K562 (cell line): Measurements from ENCODE around the gene TUBA3C. TPM values are rescaled to one million over a fixed set of nuclear protein-coding genes. Genes with fewer than 3 reads are reported as not detected.

Experiments used
- ATAC-seq: fragments of 200-7000 bp; cut with Tn5 transposase; 3 replicates; pipeline ENCODE4 v1.9.1; 2020; ENCODE audit warnings: moderate library complexity
- BruUV-seq: library from RNA; stranded (reverse); fragments of 400-500 nt; replicated peaks from 2 replicates; lab custom pipeline; 2021; lab: Mats Ljungman, UMichigan
- CTCF ChIA-PET: fragments of 300-600 bp; formaldehyde crosslinking; extraction: SDS; loops from one replicate; lab custom pipeline; 2021; ENCODE audit warnings: low intra/inter-chr PET ratio; lab: Yijun Ruan, JAX
- POLR2A ChIA-PET: fragments of 300-600, 350-650 bp; sonication (Branson Sonifier 250); formaldehyde crosslinking; extraction: SDS; loops from one replicate; lab custom pipeline; 2021; ENCODE audit warnings: antibody characterized with exemption, inconsistent platforms; lab: Yijun Ruan, JAX
- DNase-seq, 4 experiments: peaks; one replicate each; pipeline versions ENCODE4 v3.0.0 to v3.0.0-alpha.2; 2011 to 2018; ENCODE audit warnings: low spot score in 3 of 4, mixed read lengths in 3 of 4; ENCODE audit errors: extremely low read depth in 1 of 4
- FAIRE-seq: peaks from 2 replicates; lab custom pipeline; 2011; peaks lifted over from hg19 to GRCh38; lab: Jason Lieb, UNC
- H2AFZ ChIP-seq: 2 replicates; pipeline ENCODE4 v1.6.0; 2011; ENCODE audit warnings: low read depth, low read length, control low read depth, inconsistent platforms
- H3K27ac ChIP-seq: fragments of 200-600 bp; 3 replicates; pipeline ENCODE4 v1.8.0; 2011; ENCODE audit warnings: low read depth, mild to moderate bottlenecking, control low read depth, inconsistent platforms, low read length, moderate library complexity, mixed read lengths; ENCODE audit errors: extremely low read depth
- H3K27me3 ChIP-seq, 2 experiments: fragments of 300-600 bp in 1 of 2; 2 replicates in 1 of 2; 3 replicates in 1 of 2; pipeline versions ENCODE4 v1.6.0 to v1.8.0; 2011; ENCODE audit warnings: inconsistent platforms in 2 of 2, low read length in 2 of 2, mild to moderate bottlenecking in 1 of 2, mixed read lengths in 1 of 2, moderate library complexity in 1 of 2; ENCODE audit not compliant: control insufficient read depth in 2 of 2, insufficient read depth in 2 of 2
- H3K36me3 ChIP-seq: fragments of 300-600 bp; 3 replicates; pipeline ENCODE4 v1.8.0; 2011; ENCODE audit warnings: mild to moderate bottlenecking, low read length, inconsistent platforms; ENCODE audit not compliant: control insufficient read depth, insufficient read depth
- H3K4me1 ChIP-seq, 2 experiments: fragments of 200-600 bp in 1 of 2; replicated peaks in 1 of 2; 2 replicates in 1 of 2; 3 replicates in 1 of 2; pipeline versions ENCODE4 v1.5.1 to v1.8.0; 2011; ENCODE audit warnings: inconsistent platforms in 2 of 2, low read length in 2 of 2, mild to moderate bottlenecking in 1 of 2, mixed read lengths in 1 of 2, moderate library complexity in 1 of 2; ENCODE audit not compliant: control insufficient read depth in 2 of 2, insufficient read depth in 2 of 2
- H3K4me2 ChIP-seq: 2 replicates; pipeline ENCODE4 v1.6.1; 2011; ENCODE audit warnings: low read length, control low read depth, inconsistent platforms, mixed read lengths; ENCODE audit not compliant: insufficient read depth
- H3K4me3 ChIP-seq: fragments of 200-600 bp; sonication (generic), shearing (Covaris generic); 2 replicates; pipeline ENCODE4 v1.5.1; 2016; ENCODE audit warnings: control low read depth, inconsistent platforms
- H3K79me2 ChIP-seq: fragments of 200-600 bp; 3 replicates; pipeline ENCODE4 v1.8.0; 2011; ENCODE audit warnings: low read length, inconsistent platforms; ENCODE audit not compliant: control insufficient read depth, insufficient read depth
- H3K9ac ChIP-seq, 2 experiments: 2 replicates each; pipeline versions ENCODE4 v1.6.0 to v1.6.1; 2011; ENCODE audit warnings: low read depth in 2 of 2, low read length in 2 of 2, control low read depth in 1 of 2, inconsistent platforms in 1 of 2, mild to moderate bottlenecking in 1 of 2, mixed read lengths in 1 of 2; ENCODE audit not compliant: insufficient read depth in 1 of 2
- H3K9me1 ChIP-seq: one replicate; pipeline ENCODE4 v1.6.0; 2011; ENCODE audit warnings: inconsistent platforms, mild to moderate bottlenecking, low read length, moderate library complexity; ENCODE audit not compliant: control insufficient read depth, insufficient read depth
- H3K9me3 ChIP-seq: replicated peaks from 2 replicates; pipeline ENCODE4 v1.5.1; 2011; ENCODE audit warnings: low read depth, low read length, inconsistent platforms; ENCODE audit not compliant: control insufficient read depth, insufficient read depth
- H4K20me1 ChIP-seq: replicated peaks from 2 replicates; pipeline ENCODE4 v1.6.1; 2011; ENCODE audit warnings: low read length, inconsistent platforms, mixed read lengths; ENCODE audit not compliant: control insufficient read depth, insufficient read depth
- CXXC5 ChIP-seq: fragments of 250-450 bp; sonication (Bioruptor Pico); IDR thresholded peaks from 2 replicates; pipeline ENCODE4 v1.8.0; 2022; ENCODE audit warnings: inconsistent platforms, mild to moderate bottlenecking, moderate library complexity
- DEAF1 ChIP-seq: fragments of 450-650 bp; formaldehyde crosslinking; IDR thresholded peaks from 2 replicates; pipeline ENCODE4 v1.4.0; 2020; ENCODE audit warnings: mild to moderate bottlenecking, moderate library complexity
- DMBX1 ChIP-seq: fragments of 250-450 bp; sonication (Bioruptor Pico); IDR thresholded peaks from 2 replicates; pipeline ENCODE4 v1.8.0; 2022; ENCODE audit warnings: inconsistent platforms, mild to moderate bottlenecking, moderate library complexity, borderline replicate concordance
- EHMT2 ChIP-seq: fragments of 450-650 bp; IDR thresholded peaks from 2 replicates; pipeline ENCODE4 v1.6.1; 2018; ENCODE audit warnings: antibody characterized with exemption
- FUS ChIP-seq: fragments of 200-400 bp; formaldehyde crosslinking; optimal IDR thresholded peaks from 2 replicates; pipeline ENCODE3; 2017; ENCODE audit warnings: low read depth, low read length
- GATAD2B ChIP-seq: fragments of 450-650 bp; IDR thresholded peaks from 2 replicates; pipeline ENCODE4 v1.6.1; 2017; ENCODE audit warnings: mild to moderate bottlenecking, borderline replicate concordance
- MAFG ChIP-seq: fragments of 450-650 bp; conservative IDR thresholded peaks from 2 replicates; pipeline ENCODE4 v1.6.1; 2016; ENCODE audit warnings: missing genetic modification characterization, missing compliant biosample characterization
- MYNN ChIP-seq, 2 experiments: sonication (generic); formaldehyde crosslinking in 1 of 2; IDR thresholded peaks; 2 replicates each; pipeline versions ENCODE4 v1.5.0 to v1.6.1; 2016 to 2020; ENCODE audit warnings: antibody characterized with exemption in 1 of 2, missing genetic modification reagents in 1 of 2
- NFYB ChIP-seq: IDR thresholded peaks from 2 replicates; pipeline ENCODE4 v1.6.1; 2011; ENCODE audit warnings: mild to moderate bottlenecking, moderate library complexity; ENCODE audit not compliant: insufficient read length; ENCODE audit errors: extremely low read depth
- NR4A1 ChIP-seq, 2 experiments: fragments of 250-450 bp in 1 of 2; fragments of 450-650 bp in 1 of 2; sonication (Bioruptor Pico) in 1 of 2; IDR thresholded peaks; 2 replicates each; pipeline versions ENCODE4 v1.4.0 to v1.6.1; 2016 to 2020; ENCODE audit warnings: mild to moderate bottlenecking in 2 of 2, missing compliant biosample characterization in 1 of 2, missing genetic modification characterization in 1 of 2, moderate library complexity in 1 of 2
- SAFB ChIP-seq: fragments of 200-400 bp; formaldehyde crosslinking; IDR thresholded peaks from 2 replicates; pipeline ENCODE4 v1.6.1; 2017; ENCODE audit warnings: low read depth, low read length, borderline replicate concordance
- ZBTB8A ChIP-seq: fragments of 450-650 bp; IDR thresholded peaks from 2 replicates; pipeline ENCODE4 v1.6.1; 2018; ENCODE audit warnings: mild to moderate bottlenecking, moderate library complexity; ENCODE audit not compliant: partially characterized antibody
- WGBS: fragments of 100-300 bp; shearing (Covaris generic); methylation state at CpG from one replicate; pipeline ENCODE4 v1.1.6; 2016; ENCODE audit warnings: low coverage, mixed read lengths; ENCODE audit not compliant: insufficient coverage; ENCODE audit errors: missing lambda C conversion rate; 5-methylcytosine and 5-hydroxymethylcytosine counted together
- in situ Hi-C: fragments of 300-500 bp; cut with MboI; formaldehyde crosslinking; loops from 4 replicates; pipeline ENCODE4 v1.15.0; 2018; ENCODE audit warnings: inconsistent platforms, mixed read lengths
- intact Hi-C: fragments of 100-400 bp; cut with micrococcal nuclease; formaldehyde crosslinking; loops from 2 replicates; pipeline ENCODE4 v1.14.2; 2022
- polyA plus RNA-seq, 8 experiments: library from polyadenylated mRNA; depleted of rRNA in 4 of 8; stranded (reverse) in 5 of 8; unstranded in 3 of 8; fragments of >200 nt; fragmentation: Nextera tagmentation in 2 of 8; fragmentation: Illumina TruSeq in 1 of 8; extraction: Ambion mirVana in 2 of 8; extraction: Trizol in 1 of 8; gene quantifications; 2 replicates each; pipeline versions ENCODE4 v1.2.1 to v1.2.3, GENCODE V29; 2011 to 2014; ENCODE audit warnings: inconsistent platforms in 1 of 8, missing spikeins in 1 of 8
- total RNA-seq, 7 experiments: library from RNA; depleted of rRNA in 6 of 7; stranded (reverse); fragments of >200 nt in 6 of 7; fragmentation: Illumina TruSeq in 2 of 7; extraction: Trizol in 2 of 7; gene quantifications; 2 replicates each; pipeline versions ENCODE4 v1.2.1 to v1.2.3, GENCODE V29; 2011 to 2021; ENCODE audit warnings: low replicate concordance in 1 of 7
- TF ChIP-seq, protein P1 (sequence below): fragments of 450-650 bp; formaldehyde crosslinking; IDR thresholded peaks from 2 replicates; pipeline ENCODE4 v1.4.0; 2022; ENCODE audit warnings: mild to moderate bottlenecking, moderate library complexity

The TUBA3C gene
- total and polyA plus RNA-seq, 9 of the 15 experiments (the other 6 are each of a cell fraction or from before 2014, with no cell fraction given): 0.10 to 4.2 (median 2.2) TPM

DNA sequence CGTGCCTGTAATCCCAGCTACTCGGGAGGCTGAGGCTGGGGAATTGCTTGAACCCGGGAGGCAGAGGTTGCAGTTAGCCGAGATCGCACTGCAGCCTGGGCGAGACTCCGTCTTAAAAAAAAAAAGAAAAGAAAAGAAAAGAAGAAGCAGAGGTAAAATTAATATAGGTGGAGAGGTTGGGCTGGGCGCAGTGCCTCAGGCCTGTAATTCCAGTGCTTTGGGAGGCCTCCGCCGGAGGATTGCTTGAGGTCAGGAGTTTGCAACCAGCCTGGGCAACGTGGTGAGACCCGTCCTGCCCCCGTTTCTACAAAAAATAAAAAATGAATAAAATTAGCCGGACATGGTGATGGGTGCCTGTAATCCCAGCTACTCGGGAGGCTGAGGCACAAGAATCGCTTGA lies 912 bp upstream of the TUBA3C start:
- CTCF ChIA-PET: no interaction called here
- no peak overlapping the region for H3K27ac ChIP-seq
- in situ Hi-C loops (no loop called here), intact Hi-C loops (no loop called here)
- H3K4me1 ChIP-seq: peaks cover 0 to 4% of the 10 kb centered on the region in 2 experiments; a peak in 1 of 5 replicates
- DNase-seq: no peak
- WGBS: 0% methylated on average over 8 of the region's 16 CpGs
- POLR2A ChIA-PET: interaction anchor here (0.6 kb wide), 1 partner anchor 37 kb away, joined by 3 read pairs; no protein-coding TSS in a partner anchor
- no peaks in the 10 kb centered on the region for H3K79me2 ChIP-seq
- H3K9me3 ChIP-seq: no peaks in the 10 kb centered on the region
- H2AFZ ChIP-seq: no peak overlapping the region
- BruUV-seq: no TSS peak
- no peak overlapping the region for H3K4me3 ChIP-seq
- no peaks in the 10 kb centered on the region for H3K36me3 ChIP-seq
- H4K20me1 ChIP-seq: no peaks in the 10 kb centered on the region
- no peak for ATAC-seq
- peaks cover 2 to 8% of the 10 kb centered on the region in 2 experiments; a peak in 1 of 5 replicates for H3K27me3 ChIP-seq
- H3K4me2 ChIP-seq: no peak overlapping the region
- FAIRE-seq: no peak
- no peak overlapping the region for H3K9ac ChIP-seq
- no peaks in the 10 kb centered on the region for H3K9me1 ChIP-seq
- TF ChIP-seq GATAD2B: no peak
- no peak for TF ChIP-seq ZBTB8A
- no peak for TF ChIP-seq DMBX1 (CRISPR knock-in tag)
- no peak for TF ChIP-seq SAFB
- TF ChIP-seq NFYB: no peak
- no peak for TF ChIP-seq DEAF1 (CRISPR knock-in tag)
- TF ChIP-seq, protein P1, sequence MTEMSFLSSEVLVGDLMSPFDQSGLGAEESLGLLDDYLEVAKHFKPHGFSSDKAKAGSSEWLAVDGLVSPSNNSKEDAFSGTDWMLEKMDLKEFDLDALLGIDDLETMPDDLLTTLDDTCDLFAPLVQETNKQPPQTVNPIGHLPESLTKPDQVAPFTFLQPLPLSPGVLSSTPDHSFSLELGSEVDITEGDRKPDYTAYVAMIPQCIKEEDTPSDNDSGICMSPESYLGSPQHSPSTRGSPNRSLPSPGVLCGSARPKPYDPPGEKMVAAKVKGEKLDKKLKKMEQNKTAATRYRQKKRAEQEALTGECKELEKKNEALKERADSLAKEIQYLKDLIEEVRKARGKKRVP: no peak
- no peak for TF ChIP-seq MYNN (IDR thresholded peaks at IDR 0.05)
- TF ChIP-seq MYNN (CRISPR knock-in tag; IDR thresholded peaks at IDR 0.05): no peak
- TF ChIP-seq NR4A1 (CRISPR knock-in tag; IDR thresholded peaks at IDR 0.05): no peak
- TF ChIP-seq NR4A1 (tag; IDR thresholded peaks at IDR 0.05): no peak
- TF ChIP-seq EHMT2: no peak
- TF ChIP-seq CXXC5 (CRISPR knock-in tag): no peak
- no peak for TF ChIP-seq MAFG (tag)
- TF ChIP-seq FUS: no peak
